Activated CD4-positive, alpha-beta T cell treated with anti-CD3 and anti-CD28 coated beads, Interleukin-2, amount 50 U/mL, for 48 hours (primary cell): ENCODE results near the gene OXGR1.

Experiments
- DNase-seq, 2 experiments: peaks; one replicate each; pipeline ENCODE4 v3.0.0-alpha.2; 2020

The OXGR1 gene

DNA sequence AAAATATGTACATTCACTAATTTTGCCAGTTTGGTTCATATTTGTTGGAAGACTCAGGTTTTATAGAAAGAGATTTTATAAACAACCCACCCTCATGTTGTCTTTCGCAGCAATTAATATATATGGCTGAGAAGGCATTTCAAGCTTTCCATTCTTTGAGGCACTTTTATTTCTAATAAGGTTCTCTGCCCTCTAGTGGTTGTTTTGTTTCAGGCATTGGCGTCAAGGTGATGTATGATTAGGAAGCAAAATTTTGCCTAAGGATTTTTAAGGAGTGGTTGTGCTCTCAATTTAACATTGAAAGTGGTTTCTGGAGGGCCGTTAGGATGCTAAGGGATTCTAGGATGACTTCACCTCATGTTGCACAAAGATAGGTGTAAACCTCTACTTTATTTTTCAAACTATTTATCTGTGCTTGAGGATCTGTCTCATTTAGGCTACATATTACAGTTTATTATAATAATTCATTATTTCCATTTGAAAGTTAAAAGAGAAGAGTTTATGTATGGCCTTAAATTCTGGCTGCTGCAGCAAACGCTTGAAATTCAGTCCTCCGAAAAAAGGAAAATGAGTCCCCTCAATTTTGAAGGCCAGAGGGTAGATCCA lies 35.9 kb downstream of the OXGR1 start:
- DNase-seq: no peak

DNA sequence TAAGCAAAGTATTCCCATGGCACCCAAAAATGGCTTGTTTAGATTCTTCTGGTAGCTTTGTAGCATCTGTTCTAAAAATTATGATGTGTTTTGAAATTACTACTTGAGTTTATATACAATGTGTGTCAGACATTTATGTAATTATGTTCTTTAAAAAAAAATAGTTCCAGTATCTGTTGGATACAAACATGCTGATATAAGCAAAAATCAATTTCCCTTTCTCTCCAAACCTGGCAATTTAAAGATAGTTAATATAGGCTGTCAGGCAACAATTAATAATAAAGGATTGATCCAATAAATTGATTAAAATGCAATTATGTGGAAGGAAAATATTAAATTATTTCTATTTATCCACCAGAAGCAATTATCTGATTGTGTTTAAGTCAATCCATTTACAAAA lies 41.7 kb downstream of the OXGR1 start:
- no peak for DNase-seq

DNA sequence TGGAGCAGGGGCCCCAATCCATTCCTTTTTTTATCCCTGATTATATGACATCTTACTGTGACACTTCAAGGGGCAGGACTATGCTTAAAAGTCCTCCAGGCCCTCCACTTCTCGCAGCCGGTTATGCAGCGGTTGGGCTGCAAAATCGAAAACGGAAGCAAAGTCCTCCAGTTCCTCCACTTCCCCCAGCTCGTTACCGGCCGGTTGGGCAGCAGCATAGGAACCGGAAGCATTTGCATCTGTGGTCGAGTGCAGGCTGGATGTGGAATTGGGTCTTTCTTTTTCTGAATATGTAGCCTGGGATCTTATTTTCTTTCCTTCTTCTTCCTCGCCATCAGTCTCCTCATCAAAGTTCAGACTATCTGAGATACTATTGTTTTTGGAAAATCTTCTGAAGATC lies 46.1 kb downstream of the OXGR1 start:
- DNase-seq: no peak

DNA sequence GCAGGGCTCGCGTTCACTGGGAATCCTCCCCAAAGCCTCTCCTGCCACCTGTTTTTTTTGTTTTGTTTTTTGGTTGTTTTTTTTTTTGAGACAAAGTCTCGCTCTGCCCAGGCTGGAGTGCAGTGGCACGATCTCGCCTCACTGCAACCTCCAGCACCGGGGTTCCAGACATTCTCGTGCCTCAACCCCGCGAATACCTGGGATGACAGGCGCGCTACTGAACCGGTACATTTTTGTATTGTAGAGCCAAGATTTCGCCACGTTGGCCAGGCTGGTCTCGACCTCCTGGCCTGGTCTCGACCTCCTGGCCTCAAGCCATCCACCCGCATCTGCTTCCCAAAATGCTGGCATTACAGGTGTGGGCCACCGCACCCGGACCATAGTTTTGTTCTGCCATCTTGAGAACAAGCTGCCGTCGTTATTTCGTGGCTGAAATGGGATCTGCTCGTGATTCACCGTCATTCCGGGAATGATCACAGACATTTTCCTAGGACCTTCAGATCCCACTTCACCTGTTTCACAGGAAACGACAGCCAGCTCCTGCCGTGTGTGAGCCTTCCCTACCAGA lies 46.8 kb downstream of the OXGR1 start:
- DNase-seq: no peak

DNA sequence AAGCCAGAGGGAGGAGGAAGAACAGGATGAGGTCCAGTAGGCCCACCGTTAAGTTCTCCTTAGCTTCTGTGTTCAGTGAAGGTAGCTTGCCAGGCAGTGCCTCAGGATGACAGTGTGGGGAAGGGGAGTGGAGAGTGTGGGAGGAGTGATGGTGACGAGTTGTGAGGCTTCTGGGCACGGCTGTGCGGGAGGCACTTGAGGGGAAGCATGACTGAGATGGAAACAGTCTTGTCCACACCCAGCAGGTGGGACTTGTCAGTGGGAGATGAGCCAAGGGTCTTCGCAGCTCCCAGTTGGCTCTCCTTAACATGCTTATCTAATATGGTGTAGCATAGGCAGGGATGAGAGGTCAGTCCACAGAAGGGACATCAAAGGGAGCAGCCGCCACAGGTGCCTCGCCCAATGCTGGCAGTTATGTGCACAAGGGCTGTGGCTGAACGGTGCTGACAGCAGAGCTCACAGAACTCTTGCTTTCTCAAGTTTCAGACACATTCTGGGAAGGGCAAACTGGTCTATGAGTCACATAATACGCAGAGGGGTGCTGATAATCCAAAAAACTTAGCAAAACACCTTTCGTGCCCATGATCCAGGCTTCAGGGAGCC lies 47.5 kb downstream of the OXGR1 start:
- DNase-seq: no peak

DNA sequence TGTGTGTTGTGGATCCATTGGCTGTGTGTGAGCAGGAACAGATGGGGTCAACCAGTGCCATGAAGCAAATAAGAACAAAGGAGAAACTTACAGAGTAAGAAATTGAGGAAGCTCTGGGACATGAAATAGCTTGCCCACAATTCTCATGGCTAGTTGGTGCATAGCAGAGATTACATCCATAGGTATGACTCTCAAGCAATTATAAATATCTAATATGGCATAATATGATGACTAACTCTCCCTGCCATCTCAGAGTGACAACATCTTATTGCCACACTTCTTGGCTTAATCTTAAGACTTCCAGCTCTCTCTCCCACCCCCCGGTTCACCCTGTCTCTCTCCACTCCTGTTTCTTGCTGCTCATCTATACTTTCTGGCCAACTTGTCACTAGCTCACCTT lies 53.3 kb downstream of the OXGR1 start:
- no peak for DNase-seq

DNA sequence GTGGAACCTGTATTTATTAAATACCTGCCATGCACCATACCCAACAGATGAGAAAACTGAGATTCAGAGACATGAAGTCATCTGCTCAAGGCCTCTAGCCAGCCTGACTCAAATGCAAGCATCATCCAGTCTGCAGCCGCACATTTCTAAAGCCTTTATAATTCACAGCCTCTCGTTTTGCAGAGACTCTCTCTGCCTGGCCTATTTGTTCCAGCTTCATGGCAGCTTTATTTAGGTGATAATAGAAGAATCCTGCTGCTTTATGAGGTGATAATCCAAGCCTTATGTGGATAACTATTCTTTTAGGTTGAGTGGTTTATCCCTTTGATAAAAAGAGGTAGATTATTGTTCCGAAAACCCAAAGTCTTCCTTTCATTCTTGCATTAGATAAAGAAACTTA lies 58.4 kb downstream of the OXGR1 start:
- DNase-seq: no peak
